Esophagus muscularis mucosa (tissue), 4 donors: ENCODE results near the gene CTSZ.

Experiments
- CTCF ChIP-seq, 3 experiments: fragments of 200-600 bp in 2 of 3; fragments of 450-650 bp in 1 of 3; sonication (generic) in 2 of 3; IDR thresholded peaks; one replicate each; pipeline ENCODE4 v1.5.1; 2017 to 2019; ENCODE audit warnings: antibody characterized with exemption in 3 of 3, mild to moderate bottlenecking in 2 of 3, moderate library complexity in 1 of 3
- EP300 ChIP-seq: sonication (generic); formaldehyde crosslinking; IDR thresholded peaks from one replicate; pipeline ENCODE4 v1.6.1; 2017; ENCODE audit warnings: antibody characterized with exemption
- POLR2A ChIP-seq: fragments of 450-650 bp; IDR thresholded peaks from one replicate; pipeline ENCODE4 v1.6.1; 2017; ENCODE audit warnings: antibody characterized with exemption, moderate library complexity, mild to moderate bottlenecking, low read depth
- POLR2AphosphoS5 ChIP-seq, 2 donors: sonication (generic); formaldehyde crosslinking; IDR thresholded peaks; one replicate each; pipeline ENCODE4 v1.6.1; 2017; ENCODE audit warnings: antibody characterized with exemption in 2 of 2

- TF ChIP-seq CTCF (IDR thresholded peaks at IDR 0.05) = no peak
- TF ChIP-seq POLR2AphosphoS5 (IDR thresholded peaks at IDR 0.05) = no peak
- TF ChIP-seq POLR2A = no peak
- TF ChIP-seq EP300 = no peak
Observed at GRCh38 chr20:59023616-59024015, 16.6 kb upstream of the CTSZ start.
